Neural progenitor cell (in vitro differentiated cells): ENCODE data around the gene TMEM150C. TPM values are rescaled to one million over a fixed set of nuclear protein-coding genes. Genes with fewer than 3 reads are reported as not detected.

Experiments used
- DNase-seq: peaks from one replicate; pipeline ENCODE4 v3.0.0-alpha.2; 2016; ENCODE audit warnings: low spot score
- H2AFZ ChIP-seq: fragments of 200-600 bp; sonication (generic); replicated peaks from 2 replicates; pipeline ENCODE4 v1.6.1; 2016; ENCODE audit warnings: antibody characterized with exemption
- H3F3A ChIP-seq: fragments of 200-600 bp; sonication (generic); 2 replicates; pipeline ENCODE4 v1.6.1; 2016; ENCODE audit warnings: antibody characterized with exemption, low read depth
- H3K27ac ChIP-seq: fragments of 200-600 bp; sonication (generic); 2 replicates; pipeline ENCODE4 v1.5.1; 2016; ENCODE audit warnings: mild to moderate bottlenecking
- H3K27me3 ChIP-seq: fragments of 200-600 bp; sonication (generic); 2 replicates; pipeline ENCODE4 v1.6.1; 2016; ENCODE audit warnings: mild to moderate bottlenecking, moderate library complexity
- H3K36me3 ChIP-seq: fragments of 200-600 bp; sonication (generic); 2 replicates; pipeline ENCODE4 v1.5.1; 2016
- H3K4me1 ChIP-seq: fragments of 200-600 bp; sonication (generic); 2 replicates; pipeline ENCODE4 v1.6.1; 2016; ENCODE audit warnings: mixed run types
- H3K4me2 ChIP-seq: fragments of 200-600 bp; sonication (generic); 2 replicates; pipeline ENCODE4 v1.6.1; 2016
- H3K4me3 ChIP-seq: fragments of 200-600 bp; sonication (generic); 2 replicates; pipeline ENCODE4 v1.5.1; 2016
- H3K79me2 ChIP-seq: fragments of 200-600 bp; sonication (generic); 2 replicates; pipeline ENCODE4 v1.6.1; 2016; ENCODE audit warnings: low read depth
- H3K9ac ChIP-seq: fragments of 200-600 bp; sonication (generic); 2 replicates; pipeline ENCODE4 v1.6.1; 2016
- H3K9me3 ChIP-seq: fragments of 200-600 bp; sonication (generic); 2 replicates; pipeline ENCODE4 v1.5.1; 2016; ENCODE audit warnings: low read depth
- H4K20me1 ChIP-seq: fragments of 200-600 bp; sonication (generic); 2 replicates; pipeline ENCODE4 v1.6.1; 2016; ENCODE audit warnings: low read depth
- H3K27ac Mint-ChIP-seq: 3 replicates; pipeline ENCODE4 v1.8.0; 2021; ENCODE audit warnings: mixed read lengths
- H3K27me3 Mint-ChIP-seq: 2 replicates; pipeline ENCODE4 v1.8.0; 2022; ENCODE audit warnings: low read depth, mild to moderate bottlenecking, inconsistent platforms, moderate library complexity, mixed read lengths; ENCODE audit not compliant: insufficient read depth
- H3K36me3 Mint-ChIP-seq: 3 replicates; pipeline ENCODE4 v1.8.0; 2021; ENCODE audit warnings: mixed read lengths
- H3K4me1 Mint-ChIP-seq: 3 replicates; pipeline ENCODE4 v1.8.0; 2021; ENCODE audit warnings: mixed read lengths
- H3K4me3 Mint-ChIP-seq: 3 replicates; pipeline ENCODE4 v1.8.0; 2021; ENCODE audit warnings: mild to moderate bottlenecking, moderate library complexity, mixed read lengths
- H3K9me3 Mint-ChIP-seq: 3 replicates; pipeline ENCODE4 v1.8.0; 2020; ENCODE audit warnings: mixed read lengths
- EZH2 ChIP-seq: fragments of 200-600 bp; sonication (generic); IDR thresholded peaks from 2 replicates; pipeline ENCODE4 v1.6.1; 2017; ENCODE audit warnings: antibody characterized with exemption, mild to moderate bottlenecking, moderate library complexity
- EZH2phosphoT487 ChIP-seq: fragments of 200-600 bp; sonication (generic); IDR thresholded peaks from 2 replicates; pipeline ENCODE4 v1.6.1; 2017; ENCODE audit warnings: antibody characterized with exemption
- total RNA-seq: library from RNA; depleted of rRNA; stranded (reverse); fragments of >200 nt; gene quantifications from 2 replicates; pipeline ENCODE4 v1.2.3, GENCODE V29; 2015; ENCODE audit warnings: low replicate concordance
- TF ChIP-seq, protein P1 (sequence below): fragments of 200-600 bp; sonication (generic); IDR thresholded peaks from 2 replicates; pipeline ENCODE4 v1.5.1; 2017; ENCODE audit warnings: antibody characterized with exemption, mild to moderate bottlenecking

The TMEM150C gene
- total RNA-seq, 1 donor from 2014 or later: 3.8 TPM

DNA sequence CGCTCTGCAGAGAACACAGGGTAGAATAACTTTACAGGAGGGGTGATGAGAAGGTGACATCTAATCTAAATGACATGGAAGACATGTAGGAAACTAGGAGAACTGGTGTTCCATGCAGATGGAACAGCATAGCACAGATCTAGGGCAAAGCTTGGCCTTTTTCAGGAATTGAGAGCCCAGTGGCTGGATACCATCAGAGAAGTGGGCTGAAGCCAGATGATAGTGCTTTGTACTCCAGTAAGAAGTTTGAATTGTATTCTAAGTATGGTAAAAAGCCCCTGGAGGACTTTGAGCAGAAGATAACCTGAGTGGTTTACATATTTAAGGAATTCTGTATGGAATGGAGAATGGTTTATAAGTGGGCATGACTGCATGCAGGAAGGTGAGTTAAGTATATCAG, 98.6 kb downstream of the TMEM150C start:
- Histone ChIP-seq H3K9ac (no peak overlapping the region), H3K4me2 (no peak overlapping the region), H3K27me3 (no peaks in the 10 kb centered on the region), H3F3A (peaks cover 26% of the 10 kb centered on the region), H3K36me3 (no peaks in the 10 kb centered on the region), H3K9me3 (no peaks in the 10 kb centered on the region), H3K79me2 (no peaks in the 10 kb centered on the region), H2AFZ (no peak overlapping the region), H4K20me1 (peaks cover 5% of the 10 kb centered on the region), H3K27ac (no peak overlapping the region), H3K4me3 (no peak overlapping the region), H3K4me1 (no peaks in the 10 kb centered on the region)
- Mint-ChIP-seq H3K4me1 (no peaks in the 10 kb centered on the region), H3K36me3 (peaks cover 9% of the 10 kb centered on the region), H3K27me3 (no peaks in the 10 kb centered on the region), H3K27ac (no peak overlapping the region), H3K4me3 (no peak overlapping the region), H3K9me3 (peaks cover 5% of the 10 kb centered on the region)
- no peak for DNase-seq
- no peak for TF ChIP-seq EZH2phosphoT487
- TF ChIP-seq EZH2: no peak
- TF ChIP-seq, protein P1, sequence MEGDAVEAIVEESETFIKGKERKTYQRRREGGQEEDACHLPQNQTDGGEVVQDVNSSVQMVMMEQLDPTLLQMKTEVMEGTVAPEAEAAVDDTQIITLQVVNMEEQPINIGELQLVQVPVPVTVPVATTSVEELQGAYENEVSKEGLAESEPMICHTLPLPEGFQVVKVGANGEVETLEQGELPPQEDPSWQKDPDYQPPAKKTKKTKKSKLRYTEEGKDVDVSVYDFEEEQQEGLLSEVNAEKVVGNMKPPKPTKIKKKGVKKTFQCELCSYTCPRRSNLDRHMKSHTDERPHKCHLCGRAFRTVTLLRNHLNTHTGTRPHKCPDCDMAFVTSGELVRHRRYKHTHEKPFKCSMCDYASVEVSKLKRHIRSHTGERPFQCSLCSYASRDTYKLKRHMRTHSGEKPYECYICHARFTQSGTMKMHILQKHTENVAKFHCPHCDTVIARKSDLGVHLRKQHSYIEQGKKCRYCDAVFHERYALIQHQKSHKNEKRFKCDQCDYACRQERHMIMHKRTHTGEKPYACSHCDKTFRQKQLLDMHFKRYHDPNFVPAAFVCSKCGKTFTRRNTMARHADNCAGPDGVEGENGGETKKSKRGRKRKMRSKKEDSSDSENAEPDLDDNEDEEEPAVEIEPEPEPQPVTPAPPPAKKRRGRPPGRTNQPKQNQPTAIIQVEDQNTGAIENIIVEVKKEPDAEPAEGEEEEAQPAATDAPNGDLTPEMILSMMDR: no peak

DNA sequence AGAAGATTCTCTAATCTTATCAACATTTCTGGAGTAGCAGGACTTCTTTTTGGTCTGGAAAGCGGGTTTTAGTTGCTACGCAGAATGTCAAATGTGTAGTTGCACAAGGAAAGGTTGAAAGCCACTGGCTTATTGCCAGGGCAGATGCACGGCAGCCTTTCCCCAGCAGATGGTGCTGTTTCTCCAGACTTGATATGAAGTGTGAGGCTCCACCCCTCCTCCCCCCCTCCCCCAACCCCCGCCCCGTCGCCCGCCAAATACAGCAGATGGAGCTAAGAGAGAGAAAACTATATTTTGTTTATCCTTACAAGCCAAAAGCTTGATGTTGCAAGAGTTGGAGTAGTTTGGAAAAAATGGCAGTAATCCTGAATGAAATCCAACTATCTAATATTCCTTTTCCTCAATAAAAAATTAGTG, 99.4 kb downstream of the TMEM150C start:
- no peak overlapping the region for H3K9ac ChIP-seq
- peaks cover 26% of the 10 kb centered on the region for H3F3A ChIP-seq
- TF ChIP-seq, protein P1: peak; percentile 83
- TF ChIP-seq EZH2phosphoT487: no peak
- no peak for TF ChIP-seq EZH2
- no peaks in the 10 kb centered on the region for H3K9me3 ChIP-seq
- H3K4me2 ChIP-seq: no peak overlapping the region
- H3K4me3 Mint-ChIP-seq: no peak overlapping the region
- no peaks in the 10 kb centered on the region for H3K79me2 ChIP-seq
- H3K27ac Mint-ChIP-seq: no peak overlapping the region
- no peak overlapping the region for H3K4me3 ChIP-seq
- peaks cover 5% of the 10 kb centered on the region for H4K20me1 ChIP-seq
- no peaks in the 10 kb centered on the region for H3K36me3 ChIP-seq
- H2AFZ ChIP-seq: no peak overlapping the region
- no peaks in the 10 kb centered on the region for H3K4me1 ChIP-seq
- no peaks in the 10 kb centered on the region for H3K27me3 Mint-ChIP-seq
- no peaks in the 10 kb centered on the region for H3K9me3 Mint-ChIP-seq
- no peak overlapping the region for H3K27ac ChIP-seq
- H3K36me3 Mint-ChIP-seq: peaks cover 5% of the 10 kb centered on the region
- DNase-seq: peak; percentile 90
- H3K4me1 Mint-ChIP-seq: no peaks in the 10 kb centered on the region
- no peaks in the 10 kb centered on the region for H3K27me3 ChIP-seq

DNA sequence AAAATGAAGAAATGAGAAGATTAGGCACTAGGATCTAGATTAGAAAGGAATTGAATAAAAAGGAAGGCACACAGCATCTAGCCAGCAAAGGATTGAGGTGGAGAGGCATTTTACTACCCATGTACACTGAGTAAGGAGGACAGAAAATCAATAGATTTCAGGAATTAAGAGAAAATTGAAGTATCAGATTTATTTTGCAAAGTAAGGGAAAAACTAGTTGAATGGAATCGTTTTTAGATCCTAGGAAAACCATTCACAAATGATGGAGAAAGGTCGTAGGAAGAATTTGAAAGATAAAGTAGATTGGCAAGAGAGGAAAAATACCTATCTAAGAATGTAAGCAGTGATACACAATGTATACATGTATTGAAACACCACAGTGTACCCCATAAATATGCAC, 100.1 kb downstream of the TMEM150C start:
- Histone ChIP-seq H3K4me3 (no peak overlapping the region), H3K4me2 (no peak overlapping the region), H2AFZ (no peak overlapping the region), H3K79me2 (no peaks in the 10 kb centered on the region), H3K4me1 (no peaks in the 10 kb centered on the region), H3K9me3 (no peaks in the 10 kb centered on the region), H3K27ac (no peak overlapping the region), H3K36me3 (peaks cover 3% of the 10 kb centered on the region), H3F3A (peaks cover 26% of the 10 kb centered on the region), H4K20me1 (peaks cover 5% of the 10 kb centered on the region), H3K27me3 (no peaks in the 10 kb centered on the region), H3K9ac (no peak overlapping the region)
- H3K4me1 Mint-ChIP-seq: no peaks in the 10 kb centered on the region
- no peak for DNase-seq
- no peaks in the 10 kb centered on the region for H3K9me3 Mint-ChIP-seq
- H3K27ac Mint-ChIP-seq: no peak overlapping the region
- no peaks in the 10 kb centered on the region for H3K27me3 Mint-ChIP-seq
- no peak overlapping the region for H3K4me3 Mint-ChIP-seq
- peaks cover 9% of the 10 kb centered on the region for H3K36me3 Mint-ChIP-seq
- TF ChIP-seq EZH2 (no peak), EZH2phosphoT487 (no peak)
- TF ChIP-seq, protein P1: no peak
